ENCODE results near the gene HLCS.

HLCS gene

GRCh38 chr21:36724660-36725059 is 241.8 kb downstream of the HLCS start:
- no peak for DNase-seq (ENCODE audit: low read depth in 2 of 2)

GRCh38 chr21:36723371-36723881 is 243.0 kb downstream of the HLCS start:
- DNase-seq (ENCODE audit: low read depth in 2 of 2): no peak

- DNase-seq (ENCODE audit: low read depth in 2 of 2): no peak
These were observed 243.8 kb downstream of the HLCS start for GRCh38 chr21:36722370-36723368.

GRCh38 chr21:36721817-36722216 is 244.7 kb downstream of the HLCS start:
- no peak for DNase-seq (ENCODE audit: low read depth in 2 of 2)

GRCh38 chr21:36719614-36720013 is 246.9 kb downstream of the HLCS start:
- no peak for DNase-seq (ENCODE audit: low read depth in 2 of 2)

- DNase-seq (ENCODE audit: low read depth in 2 of 2): no peak
These were observed 247.4 kb downstream of the HLCS start for GRCh38 chr21:36718951-36719501.

- DNase-seq (ENCODE audit: low read depth in 2 of 2): no peak
These were observed 248.5 kb downstream of the HLCS start for GRCh38 chr21:36717976-36718375.

GRCh38 chr21:36716836-36717235 is 249.6 kb downstream of the HLCS start:
- no peak for DNase-seq (ENCODE audit: low read depth in 2 of 2)

GRCh38 chr21:36716387-36716786 is 250.1 kb downstream of the HLCS start:
- no peak for DNase-seq (ENCODE audit: low read depth in 2 of 2)

- no peak for DNase-seq (ENCODE audit: low read depth in 2 of 2)
These were observed 252.7 kb downstream of the HLCS start for GRCh38 chr21:36713746-36714145.

- DNase-seq (ENCODE audit: low read depth in 2 of 2): no peak
These were observed 255.8 kb downstream of the HLCS start for GRCh38 chr21:36710729-36711048.

GRCh38 chr21:36709868-36710728 is 256.4 kb downstream of the HLCS start:
- DNase-seq (ENCODE audit: low read depth in 2 of 2): no peak

GRCh38 chr21:36709030-36709867 is 257.2 kb downstream of the HLCS start:
- no peak for DNase-seq (ENCODE audit: low read depth in 2 of 2)

GRCh38 chr21:36708286-36709029 is 258.0 kb downstream of the HLCS start:
- DNase-seq (ENCODE audit: low read depth in 2 of 2): no peak

GRCh38 chr21:36707763-36708285 is 258.6 kb downstream of the HLCS start:
- no peak for DNase-seq (ENCODE audit: low read depth in 2 of 2)

- DNase-seq (ENCODE audit: low read depth in 2 of 2): no peak
These were observed 259.3 kb downstream of the HLCS start for GRCh38 chr21:36706951-36707762.

GRCh38 chr21:36706482-36706852 is 260.0 kb downstream of the HLCS start:
- no peak for DNase-seq (ENCODE audit: low read depth in 2 of 2)

GRCh38 chr21:36705679-36706481 is 260.6 kb downstream of the HLCS start:
- DNase-seq (ENCODE audit: low read depth in 2 of 2): no peak
